HUES6 (cell line): Measurements from ENCODE around the gene NTRK1.
A peak's percentile ranks its signal among the peaks of the same experiment; 100 is the strongest.

Experiments
- H3K27ac ChIP-seq: 2 replicates; pipeline ENCODE4 v1.7.0; 2013; ENCODE audit warnings: low read depth, mild to moderate bottlenecking, low read length, inconsistent platforms
- H3K27me3 ChIP-seq: 2 replicates; pipeline ENCODE4 v1.6.1; 2013; ENCODE audit warnings: low read length; ENCODE audit not compliant: control insufficient read depth, insufficient read depth
- H3K36me3 ChIP-seq: 2 replicates; pipeline ENCODE4 v1.6.1; 2013; ENCODE audit warnings: low read length; ENCODE audit not compliant: control insufficient read depth, insufficient read depth
- H3K4me1 ChIP-seq: 2 replicates; pipeline ENCODE4 v1.6.1; 2013; ENCODE audit warnings: low read length; ENCODE audit not compliant: control insufficient read depth, insufficient read depth
- H3K4me3 ChIP-seq: 2 replicates; pipeline ENCODE4 v1.5.1; 2013; ENCODE audit warnings: low read depth, low read length
- H3K9ac ChIP-seq: one replicate; pipeline ENCODE4 v1.6.1; 2013; ENCODE audit warnings: mild to moderate bottlenecking, low read length
- H3K9me3 ChIP-seq: 2 replicates; pipeline ENCODE4 v1.6.1; 2013; ENCODE audit warnings: low read depth, low read length; ENCODE audit not compliant: control insufficient read depth, insufficient read depth

Gene NTRK1

GRCh38 chr1:156847591-156848460 is 12.8 kb upstream of the NTRK1 start:
- Histone ChIP-seq H3K27ac (no peak overlapping the region), H3K9me3 (no peaks in the 10 kb centered on the region), H3K4me1 (peaks cover 19% of the 10 kb centered on the region), H3K4me3 (peak overlapping the region; percentile 60), H3K27me3 (peaks cover 100% of the 10 kb centered on the region), H3K36me3 (no peaks in the 10 kb centered on the region), H3K9ac (no peak overlapping the region)

GRCh38 chr1:156848461-156849150 is 12.1 kb upstream of the NTRK1 start:
- peaks cover 19% of the 10 kb centered on the region for H3K4me1 ChIP-seq
- no peaks in the 10 kb centered on the region for H3K36me3 ChIP-seq
- peak overlapping the region; percentile 60 for H3K4me3 ChIP-seq
- no peak overlapping the region for H3K27ac ChIP-seq
- H3K9me3 ChIP-seq = no peaks in the 10 kb centered on the region
- peaks cover 100% of the 10 kb centered on the region for H3K27me3 ChIP-seq
- H3K9ac ChIP-seq = no peak overlapping the region

- Histone ChIP-seq H3K9ac (no peak overlapping the region), H3K27ac (no peak overlapping the region), H3K27me3 (peaks cover 100% of the 10 kb centered on the region), H3K9me3 (no peaks in the 10 kb centered on the region), H3K4me1 (peaks cover 19% of the 10 kb centered on the region), H3K36me3 (no peaks in the 10 kb centered on the region), H3K4me3 (peak overlapping the region; percentile 60)
Observed at GRCh38 chr1:156849151-156849496, 11.5 kb upstream of the NTRK1 start.

- Histone ChIP-seq H3K4me1 (peaks cover 9% of the 10 kb centered on the region), H3K36me3 (no peaks in the 10 kb centered on the region), H3K27me3 (peaks cover 93% of the 10 kb centered on the region), H3K9me3 (no peaks in the 10 kb centered on the region), H3K4me3 (no peak overlapping the region), H3K9ac (no peak overlapping the region), H3K27ac (no peak overlapping the region)
Observed at GRCh38 chr1:156851779-156852417, 8.8 kb upstream of the NTRK1 start.

- no peaks in the 10 kb centered on the region for H3K36me3 ChIP-seq
- H3K27me3 ChIP-seq = peaks cover 93% of the 10 kb centered on the region
- H3K4me3 ChIP-seq = no peak overlapping the region
Observed at GRCh38 chr1:156852418-156852874, 8.2 kb upstream of the NTRK1 start.

GRCh38 chr1:156853761-156854160 is 6.9 kb upstream of the NTRK1 start:
- H3K27me3 ChIP-seq = peaks cover 93% of the 10 kb centered on the region
- H3K36me3 ChIP-seq = no peaks in the 10 kb centered on the region
- H3K9me3 ChIP-seq = no peaks in the 10 kb centered on the region
- no peak overlapping the region for H3K27ac ChIP-seq
- no peak overlapping the region for H3K9ac ChIP-seq
- H3K4me3 ChIP-seq = no peak overlapping the region
- H3K4me1 ChIP-seq = peaks cover 14% of the 10 kb centered on the region

More at GRCh38 chr1:156852418-156852874, 8.2 kb upstream of the NTRK1 start:
- peaks cover 9% of the 10 kb centered on the region for H3K4me1 ChIP-seq
- H3K27ac ChIP-seq = no peak overlapping the region
- H3K9ac ChIP-seq = no peak overlapping the region
- H3K9me3 ChIP-seq = no peaks in the 10 kb centered on the region

- H3K4me3 ChIP-seq = no peak overlapping the region
- H3K27ac ChIP-seq = no peak overlapping the region
- H3K9ac ChIP-seq = no peak overlapping the region
- no peaks in the 10 kb centered on the region for H3K9me3 ChIP-seq
- no peaks in the 10 kb centered on the region for H3K36me3 ChIP-seq
- peaks cover 93% of the 10 kb centered on the region for H3K27me3 ChIP-seq
- peaks cover 14% of the 10 kb centered on the region for H3K4me1 ChIP-seq
Observed at GRCh38 chr1:156854634-156855033, 6.0 kb upstream of the NTRK1 start.

GRCh38 chr1:156856282-156856785 is 4.3 kb upstream of the NTRK1 start:
- peaks cover 93% of the 10 kb centered on the region for H3K27me3 ChIP-seq

GRCh38 chr1:156857532-156857931 is 3.1 kb upstream of the NTRK1 start:
- Histone ChIP-seq H3K9ac (no peak overlapping the region), H3K27me3 (peaks cover 93% of the 10 kb centered on the region), H3K36me3 (no peaks in the 10 kb centered on the region), H3K27ac (no peak overlapping the region), H3K4me1 (peaks cover 21% of the 10 kb centered on the region), H3K4me3 (no peak overlapping the region), H3K9me3 (no peaks in the 10 kb centered on the region)

More at GRCh38 chr1:156856282-156856785, 4.3 kb upstream of the NTRK1 start:
- Histone ChIP-seq H3K9ac (no peak overlapping the region), H3K4me3 (no peak overlapping the region), H3K27ac (no peak overlapping the region), H3K36me3 (no peaks in the 10 kb centered on the region), H3K4me1 (peaks cover 20% of the 10 kb centered on the region), H3K9me3 (no peaks in the 10 kb centered on the region)

- H3K27me3 ChIP-seq = peaks cover 93% of the 10 kb centered on the region
- H3K4me3 ChIP-seq = peak overlapping the region; percentile 74
- peaks cover 21% of the 10 kb centered on the region for H3K4me1 ChIP-seq
- no peak overlapping the region for H3K27ac ChIP-seq
- no peak overlapping the region for H3K9ac ChIP-seq
- no peaks in the 10 kb centered on the region for H3K36me3 ChIP-seq
- H3K9me3 ChIP-seq = no peaks in the 10 kb centered on the region
Observed at GRCh38 chr1:156858555-156858956, 2.1 kb upstream of the NTRK1 start.
